ENCODE measurements around the gene ZNF679.

DNA sequence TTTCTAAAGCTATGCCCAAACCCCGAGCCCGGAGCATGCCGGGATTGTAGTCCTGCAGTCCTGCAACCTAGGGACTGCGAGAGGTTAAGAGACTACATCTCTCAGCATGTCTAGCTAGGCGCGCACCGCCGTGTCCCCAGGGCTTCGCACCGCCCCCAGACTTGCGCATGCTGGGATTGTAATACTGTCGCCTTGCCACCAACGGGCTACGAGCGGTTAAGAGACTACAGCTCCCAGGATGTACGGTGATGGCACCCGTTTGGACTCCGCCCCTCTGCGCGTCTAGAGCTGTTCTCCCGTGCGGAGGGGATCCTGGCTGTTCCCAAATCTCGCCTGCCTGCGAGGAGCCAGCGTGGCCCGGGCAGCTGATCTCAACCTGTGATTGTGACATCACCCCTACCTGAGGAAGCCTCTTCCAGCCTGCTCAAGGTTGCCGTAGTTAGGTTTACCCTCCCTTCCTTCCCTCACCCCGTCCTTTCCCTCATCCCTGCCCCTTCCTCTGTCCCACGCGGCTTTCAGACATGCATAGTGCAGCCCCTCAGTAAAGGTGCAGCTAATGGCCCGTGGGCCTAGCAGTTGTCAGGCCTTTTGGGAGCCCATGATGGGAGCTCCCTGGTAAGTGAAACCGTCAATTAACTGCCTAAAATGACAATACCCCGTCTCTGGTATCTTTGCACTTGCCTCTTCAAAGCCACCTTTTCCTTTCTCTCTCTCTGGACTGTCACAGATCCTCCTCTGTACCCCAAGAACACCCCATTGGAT, 79.2 kb downstream of the ZNF679 start:
- TF ChIP-seq, protein P1, sequence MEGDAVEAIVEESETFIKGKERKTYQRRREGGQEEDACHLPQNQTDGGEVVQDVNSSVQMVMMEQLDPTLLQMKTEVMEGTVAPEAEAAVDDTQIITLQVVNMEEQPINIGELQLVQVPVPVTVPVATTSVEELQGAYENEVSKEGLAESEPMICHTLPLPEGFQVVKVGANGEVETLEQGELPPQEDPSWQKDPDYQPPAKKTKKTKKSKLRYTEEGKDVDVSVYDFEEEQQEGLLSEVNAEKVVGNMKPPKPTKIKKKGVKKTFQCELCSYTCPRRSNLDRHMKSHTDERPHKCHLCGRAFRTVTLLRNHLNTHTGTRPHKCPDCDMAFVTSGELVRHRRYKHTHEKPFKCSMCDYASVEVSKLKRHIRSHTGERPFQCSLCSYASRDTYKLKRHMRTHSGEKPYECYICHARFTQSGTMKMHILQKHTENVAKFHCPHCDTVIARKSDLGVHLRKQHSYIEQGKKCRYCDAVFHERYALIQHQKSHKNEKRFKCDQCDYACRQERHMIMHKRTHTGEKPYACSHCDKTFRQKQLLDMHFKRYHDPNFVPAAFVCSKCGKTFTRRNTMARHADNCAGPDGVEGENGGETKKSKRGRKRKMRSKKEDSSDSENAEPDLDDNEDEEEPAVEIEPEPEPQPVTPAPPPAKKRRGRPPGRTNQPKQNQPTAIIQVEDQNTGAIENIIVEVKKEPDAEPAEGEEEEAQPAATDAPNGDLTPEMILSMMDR (IDR thresholded peaks at IDR 0.05) = no peak
- no peak for TF ChIP-seq EZH2phosphoT487 (IDR thresholded peaks at IDR 0.05)
- TF ChIP-seq EZH2 (IDR thresholded peaks at IDR 0.05) = no peak

Measured in neural progenitor cell (in vitro differentiated cells).